GM20000 (cell line): ENCODE results near the gene GPR32.
"Not testable (repeated sequence)": the region's sequence is repeated elsewhere in the genome, so short reads cannot be mapped to it uniquely, and the experiment has no call there.

ENCODE experiments used
- DNase-seq: peaks from one replicate; pipeline ENCODE4 v3.0.0; 2012; ENCODE audit warnings: low spot score
- TF ChIP-seq, protein P1 (sequence below): IDR thresholded peaks from 2 replicates; pipeline ENCODE4 v1.5.1; 2012; ENCODE audit warnings: mild to moderate bottlenecking, control low read depth; ENCODE audit errors: extremely low read depth, missing control alignments

GPR32 gene

DNA sequence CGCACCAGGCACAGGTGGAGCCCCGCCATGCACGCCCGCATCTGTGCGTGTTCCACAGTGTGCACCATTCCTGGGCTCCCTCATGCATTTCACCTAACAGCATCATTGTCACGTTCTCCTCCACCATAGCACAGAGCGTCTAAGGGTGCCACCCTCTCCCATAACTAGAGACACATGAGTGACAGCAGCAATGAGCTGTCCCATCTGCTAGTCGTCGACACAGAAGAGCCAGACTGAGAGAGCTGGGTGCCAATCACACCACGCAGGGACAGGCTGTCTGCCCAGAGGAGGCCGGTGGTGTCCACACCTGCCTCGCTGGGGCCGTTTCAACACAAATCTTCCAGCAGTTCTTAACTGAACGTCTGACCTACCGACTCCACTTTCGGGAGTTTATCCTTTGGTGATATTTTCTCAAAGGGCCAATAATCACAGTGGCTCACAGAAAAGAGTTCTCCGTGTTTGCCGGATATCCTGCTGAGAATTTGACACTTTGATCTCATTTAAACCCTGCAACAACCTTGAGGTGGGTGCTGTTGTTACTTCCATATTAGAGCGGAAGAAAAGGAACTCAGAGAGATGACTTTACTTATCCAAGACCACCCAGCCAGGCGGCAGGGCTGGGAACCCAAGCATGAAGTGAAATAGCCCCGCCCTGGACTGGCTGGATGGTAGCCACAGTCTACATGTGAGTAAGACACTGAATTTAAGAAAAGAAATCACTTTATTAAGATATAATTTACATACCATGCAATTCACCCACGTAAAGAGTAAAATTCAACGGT, 30.9 kb upstream of the GPR32 start:
- TF ChIP-seq, protein P1, sequence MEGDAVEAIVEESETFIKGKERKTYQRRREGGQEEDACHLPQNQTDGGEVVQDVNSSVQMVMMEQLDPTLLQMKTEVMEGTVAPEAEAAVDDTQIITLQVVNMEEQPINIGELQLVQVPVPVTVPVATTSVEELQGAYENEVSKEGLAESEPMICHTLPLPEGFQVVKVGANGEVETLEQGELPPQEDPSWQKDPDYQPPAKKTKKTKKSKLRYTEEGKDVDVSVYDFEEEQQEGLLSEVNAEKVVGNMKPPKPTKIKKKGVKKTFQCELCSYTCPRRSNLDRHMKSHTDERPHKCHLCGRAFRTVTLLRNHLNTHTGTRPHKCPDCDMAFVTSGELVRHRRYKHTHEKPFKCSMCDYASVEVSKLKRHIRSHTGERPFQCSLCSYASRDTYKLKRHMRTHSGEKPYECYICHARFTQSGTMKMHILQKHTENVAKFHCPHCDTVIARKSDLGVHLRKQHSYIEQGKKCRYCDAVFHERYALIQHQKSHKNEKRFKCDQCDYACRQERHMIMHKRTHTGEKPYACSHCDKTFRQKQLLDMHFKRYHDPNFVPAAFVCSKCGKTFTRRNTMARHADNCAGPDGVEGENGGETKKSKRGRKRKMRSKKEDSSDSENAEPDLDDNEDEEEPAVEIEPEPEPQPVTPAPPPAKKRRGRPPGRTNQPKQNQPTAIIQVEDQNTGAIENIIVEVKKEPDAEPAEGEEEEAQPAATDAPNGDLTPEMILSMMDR: no peak
- no peak for DNase-seq

DNA sequence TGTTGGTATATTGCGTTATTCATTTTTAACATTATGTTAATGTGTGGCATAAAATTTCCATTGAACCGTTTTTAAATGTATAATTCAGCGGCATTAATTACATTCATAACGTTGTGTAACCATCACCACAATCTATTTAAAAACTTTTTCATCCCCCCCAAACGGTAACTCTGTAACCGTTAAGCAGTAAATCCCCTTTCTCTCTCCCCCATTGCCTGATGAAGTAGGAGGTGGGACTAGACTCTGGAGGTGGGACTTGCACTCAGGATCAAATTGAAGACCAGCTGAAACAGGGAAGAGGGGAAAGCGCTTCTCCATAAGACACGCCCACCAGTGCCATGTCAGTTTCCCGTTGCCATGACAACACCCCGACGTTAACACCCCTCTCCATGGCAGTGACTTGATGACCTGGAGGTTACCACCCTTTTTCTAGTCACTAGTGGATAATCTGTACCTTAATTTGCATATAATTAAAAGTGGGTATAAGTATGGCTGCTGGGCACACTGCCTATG, 30.3 kb upstream of the GPR32 start:
- TF ChIP-seq, protein P1: no peak
- no peak for DNase-seq

DNA sequence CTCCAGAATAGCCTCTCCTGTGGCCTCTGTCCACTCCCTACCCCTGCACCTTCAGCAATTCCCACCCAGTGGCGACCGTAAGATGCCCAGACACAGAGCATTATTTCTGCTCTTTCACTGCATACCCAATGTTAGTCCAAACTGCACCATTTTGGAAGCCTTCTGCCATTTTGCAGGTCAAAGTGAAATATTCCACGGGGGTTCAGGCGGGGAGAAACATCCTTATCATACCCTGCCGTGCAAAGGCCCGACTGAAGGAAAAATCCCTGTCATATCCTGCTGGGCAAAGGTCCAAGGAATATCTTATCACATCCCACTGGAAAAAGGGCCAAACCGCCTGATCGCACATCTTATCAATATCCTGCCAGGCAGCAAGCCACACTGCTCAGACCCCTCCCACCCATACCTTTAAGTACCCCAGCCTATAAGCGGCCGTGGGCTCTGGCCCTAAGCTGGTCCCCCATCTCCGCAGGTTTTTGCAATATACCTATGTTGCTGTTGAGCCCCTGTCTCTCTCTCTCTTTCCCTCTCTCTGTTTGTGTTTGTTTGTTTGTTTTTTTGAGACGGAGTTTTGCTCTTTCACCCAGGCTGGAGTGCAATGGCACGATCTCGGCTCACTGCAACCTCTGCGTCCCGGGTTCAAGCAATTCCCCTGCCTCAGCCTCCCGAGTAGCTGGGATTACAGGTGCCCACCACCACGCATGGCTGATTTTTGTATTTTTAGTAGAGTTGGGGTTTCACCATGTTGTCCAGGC, 28.9 kb upstream of the GPR32 start:
- no peak for DNase-seq
- TF ChIP-seq, protein P1: no peak

DNA sequence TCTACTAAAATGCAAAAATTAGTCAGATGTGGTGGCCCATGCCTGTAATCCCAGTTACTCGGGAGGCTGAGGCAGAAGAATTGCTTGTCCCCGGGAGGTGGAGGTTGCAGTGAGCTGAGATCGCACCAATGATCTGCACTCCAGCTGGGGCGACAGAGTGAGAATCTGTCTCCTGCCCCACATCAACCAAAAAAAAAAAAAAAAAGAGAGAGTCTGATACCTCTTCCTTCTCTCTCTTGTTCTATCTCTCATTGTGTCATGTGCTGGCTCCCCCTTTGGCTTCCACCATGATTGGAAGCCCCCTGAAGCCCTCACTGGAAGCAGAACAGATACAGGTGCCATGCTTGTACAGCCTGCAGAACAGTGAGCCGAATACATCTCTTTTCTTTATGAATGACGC, 26.7 kb upstream of the GPR32 start:
- TF ChIP-seq, protein P1: no peak
- DNase-seq: no peak

DNA sequence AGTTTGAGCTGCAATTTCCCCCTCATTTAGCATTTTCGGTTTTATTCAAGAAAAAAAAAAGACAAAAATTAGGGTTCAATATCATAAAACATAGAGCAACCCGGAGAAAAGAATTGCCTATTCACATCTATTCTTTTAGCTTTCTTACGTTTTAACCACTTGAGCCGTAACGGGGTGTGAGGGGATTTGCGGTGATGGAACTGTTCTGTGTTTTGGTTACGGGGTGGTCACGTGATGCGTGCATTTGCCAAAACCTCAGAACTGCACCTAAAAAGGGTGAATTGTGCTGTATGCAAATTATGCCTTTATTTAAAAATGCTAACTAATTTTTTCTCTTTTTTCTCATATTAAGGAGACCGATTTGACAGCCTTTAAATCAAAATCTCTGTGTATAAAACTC, 25.0 kb upstream of the GPR32 start:
- DNase-seq: no peak
- TF ChIP-seq, protein P1: no peak

DNA sequence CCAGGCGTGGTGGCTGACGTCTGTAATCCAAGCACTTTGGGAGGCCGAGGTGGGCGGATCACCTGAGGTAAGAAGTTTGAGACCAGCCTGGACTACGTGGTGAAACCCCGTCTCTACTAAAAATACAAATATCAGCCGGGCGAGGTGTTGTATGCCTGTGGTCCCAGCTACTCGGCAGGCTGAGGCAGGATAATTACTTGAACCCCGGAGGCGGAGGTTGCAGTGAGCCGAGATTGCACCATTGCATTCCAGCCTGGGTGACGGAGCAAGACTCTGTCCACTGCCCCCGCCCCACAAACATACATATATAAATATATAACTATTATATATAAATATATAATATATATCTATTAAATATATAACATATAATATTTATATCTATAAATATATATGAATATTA, 23.1 kb upstream of the GPR32 start:
- not testable (repeated sequence) for DNase-seq

DNA sequence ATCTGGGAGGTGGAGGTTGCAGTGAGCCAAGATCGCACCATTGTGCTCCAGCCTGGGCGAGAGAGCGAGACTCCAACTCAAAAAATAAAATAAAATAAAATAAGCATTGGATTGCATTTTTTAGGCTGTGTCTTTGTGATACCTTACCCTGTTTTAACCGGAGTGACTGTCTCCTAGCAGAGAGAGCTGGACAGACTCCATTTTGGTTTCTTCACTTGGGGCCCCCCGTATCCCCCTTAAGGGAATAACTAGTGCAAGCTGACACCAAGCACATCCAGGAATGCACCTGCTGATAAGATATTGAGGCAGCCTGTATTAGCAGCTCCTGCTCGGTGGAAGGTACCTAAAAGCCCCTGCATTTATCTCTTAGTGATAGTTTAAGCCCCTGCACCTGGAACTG, 20.8 kb upstream of the GPR32 start:
- TF ChIP-seq, protein P1: no peak
- DNase-seq: no peak

DNA sequence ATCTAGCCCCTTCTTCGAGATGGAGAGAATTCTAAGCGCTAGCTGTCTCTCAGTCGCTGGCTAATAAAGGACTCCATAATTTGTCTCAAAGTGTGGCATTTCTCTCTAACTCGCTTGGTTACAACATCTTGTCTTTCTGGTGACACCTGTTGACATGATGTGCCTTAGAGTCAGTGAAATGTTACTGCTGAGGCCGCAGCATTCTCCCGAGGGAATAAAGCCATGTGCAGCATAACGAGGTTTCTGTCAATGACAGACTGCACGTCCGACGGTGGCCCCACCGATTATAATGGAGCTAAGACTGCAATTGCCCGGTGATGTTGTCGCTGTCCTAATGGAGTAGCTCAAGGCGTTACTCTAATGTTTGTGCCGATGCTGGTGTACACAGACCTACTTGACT, 20.3 kb upstream of the GPR32 start:
- DNase-seq: no peak
- TF ChIP-seq, protein P1: no peak
